H1 (cell line): Measurements from ENCODE around the gene RBCK1. TPM values are rescaled to one million over a fixed set of nuclear protein-coding genes. Genes with fewer than 3 reads are reported as not detected.

Experiments
- CTCF ChIA-PET: fragments of 300-600 bp; sonication (Branson Sonifier 250); formaldehyde crosslinking; loops from one replicate; lab custom pipeline; 2021; ENCODE audit not compliant: partially characterized antibody; lab: Charles Lee
- POLR2A ChIA-PET: fragments of 300-600 bp; sonication (Branson Sonifier 250); formaldehyde crosslinking; loops from one replicate; lab custom pipeline; 2021; ENCODE audit warnings: inconsistent platforms; ENCODE audit not compliant: partially characterized antibody; lab: Charles Lee
- DNase-seq, 2 experiments: peaks; one replicate each; pipeline versions ENCODE4 v3.0.0 to v3.0.0-alpha.2; 2010 to 2022; ENCODE audit warnings: low spot score in 2 of 2, low read depth in 1 of 2, mixed read lengths in 1 of 2
- FAIRE-seq: peaks from 2 replicates; lab custom pipeline; 2011; peaks lifted over from hg19 to GRCh38; lab: Jason Lieb, UNC
- H2AFZ ChIP-seq: 2 replicates; pipeline ENCODE4 v1.8.1; 2012; ENCODE audit warnings: low read length, inconsistent platforms
- H2AK5ac ChIP-seq: 2 replicates; pipeline ENCODE4 v1.6.1; 2013; ENCODE audit warnings: low read depth, low read length
- H2BK120ac ChIP-seq: replicated peaks from 2 replicates; pipeline ENCODE3; 2013; ENCODE audit warnings: low read depth, low read length, inconsistent platforms
- H2BK12ac ChIP-seq: 2 replicates; pipeline ENCODE4 v1.6.1; 2013; ENCODE audit warnings: low read depth, low read length
- H2BK15ac ChIP-seq: 2 replicates; pipeline ENCODE4 v1.6.1; 2013; ENCODE audit warnings: low read length
- H2BK20ac ChIP-seq: 2 replicates; pipeline ENCODE4 v1.6.1; 2013; ENCODE audit warnings: low read length
- H2BK5ac ChIP-seq: 2 replicates; pipeline ENCODE4 v1.6.1; 2013; ENCODE audit warnings: low read depth, low read length
- H3K14ac ChIP-seq: 2 replicates; pipeline ENCODE4 v1.6.1; 2013; ENCODE audit warnings: inconsistent platforms; ENCODE audit not compliant: insufficient read length
- H3K18ac ChIP-seq: 2 replicates; pipeline ENCODE4 v1.6.1; 2013; ENCODE audit warnings: low read length; ENCODE audit errors: extremely low read depth
- H3K23ac ChIP-seq: 2 replicates; pipeline ENCODE4 v1.6.1; 2013; ENCODE audit warnings: inconsistent platforms; ENCODE audit not compliant: insufficient read length
- H3K23me2 ChIP-seq: 2 replicates; pipeline ENCODE4 v1.6.1; 2013; ENCODE audit warnings: low read depth, low read length
- H3K27ac ChIP-seq: 2 replicates; pipeline ENCODE4 v1.6.1; 2011; ENCODE audit warnings: low read depth, low read length, inconsistent platforms
- H3K27me3 ChIP-seq, 4 experiments: replicated peaks in 1 of 4; 1 replicate in 1 of 4; 2 replicates in 3 of 4; pipeline versions ENCODE4 v1.6.1 to v1.8.1; 2011 to 2013; ENCODE audit warnings: low read length in 3 of 4, mild to moderate bottlenecking in 3 of 4, inconsistent platforms in 2 of 4, mixed read lengths in 2 of 4, moderate library complexity in 1 of 4; ENCODE audit not compliant: control insufficient read depth in 3 of 4, insufficient read depth in 3 of 4; ENCODE audit errors: extremely low read depth in 1 of 4
- H3K36me3 ChIP-seq, 4 experiments: 2 replicates each; pipeline versions ENCODE4 v1.6.1 to v1.8.1; 2011 to 2013; ENCODE audit warnings: mild to moderate bottlenecking in 4 of 4, low read length in 3 of 4, moderate library complexity in 2 of 4, control low read depth in 1 of 4, inconsistent platforms in 1 of 4; ENCODE audit not compliant: insufficient read depth in 4 of 4, control insufficient read depth in 2 of 4
- H3K4ac ChIP-seq: replicated peaks from 2 replicates; pipeline ENCODE3; 2013; ENCODE audit warnings: low read length, low read depth, mixed read lengths, inconsistent platforms; ENCODE audit not compliant: insufficient read length
- H3K4me1 ChIP-seq, 4 experiments: replicated peaks in 1 of 4; 1 replicate in 1 of 4; 2 replicates in 3 of 4; pipeline versions ENCODE4 v1.6.1 to v1.8.1; 2011 to 2013; ENCODE audit warnings: low read length in 3 of 4, inconsistent platforms in 2 of 4, mixed read lengths in 1 of 4; ENCODE audit not compliant: insufficient read depth in 4 of 4, control insufficient read depth in 3 of 4
- H3K4me2 ChIP-seq, 2 experiments: 2 replicates each; pipeline versions ENCODE4 v1.6.1 to v1.8.1; 2011 to 2013; ENCODE audit warnings: low read depth in 2 of 2, low read length in 2 of 2, control low read depth in 1 of 2, inconsistent platforms in 1 of 2, mild to moderate bottlenecking in 1 of 2; ENCODE audit not compliant: insufficient read depth in 1 of 2
- H3K4me3 ChIP-seq, 4 experiments: fragments of 200-600, 300-600 bp in 1 of 4; sonication (generic), shearing (Covaris generic), sonication (Bioruptor Twin) in 1 of 4; 2 replicates each; pipeline versions ENCODE4 v1.5.1 to v1.8.1; 2011 to 2016; ENCODE audit warnings: low read length in 4 of 4, low read depth in 3 of 4, control low read depth in 2 of 4, inconsistent platforms in 2 of 4, mild to moderate bottlenecking in 2 of 4, mixed read lengths in 1 of 4, moderate library complexity in 1 of 4; ENCODE audit not compliant: insufficient read depth in 2 of 4; ENCODE audit errors: extremely low read depth in 1 of 4
- H3K56ac ChIP-seq: replicated peaks from 2 replicates; pipeline ENCODE3; 2013; ENCODE audit warnings: low read depth, mild to moderate bottlenecking, mixed read lengths, low read length, inconsistent platforms; ENCODE audit not compliant: insufficient read length
- H3K79me1 ChIP-seq: 2 replicates; pipeline ENCODE4 v1.6.1; 2013; ENCODE audit warnings: low read depth, low read length, control low read depth
- H3K79me2 ChIP-seq, 2 experiments: 2 replicates each; pipeline versions ENCODE4 v1.6.1 to v1.8.1; 2012 to 2013; ENCODE audit warnings: low read length in 2 of 2, mild to moderate bottlenecking in 2 of 2, inconsistent platforms in 1 of 2; ENCODE audit not compliant: insufficient read depth in 2 of 2, control insufficient read depth in 1 of 2
- H3K9ac ChIP-seq, 4 experiments: replicated peaks in 1 of 4; 1 replicate in 1 of 4; 2 replicates in 3 of 4; pipeline versions ENCODE4 v1.6.1 to v1.8.1; 2011 to 2013; ENCODE audit warnings: low read depth in 3 of 4, low read length in 3 of 4, control low read depth in 2 of 4, mild to moderate bottlenecking in 2 of 4, moderate library complexity in 2 of 4, inconsistent platforms in 1 of 4; ENCODE audit errors: extremely low read depth in 1 of 4
- H3K9me3 ChIP-seq, 2 experiments: 2 replicates each; pipeline versions ENCODE4 v1.6.1 to v1.8.1; 2012 to 2013; ENCODE audit warnings: mild to moderate bottlenecking in 2 of 2, moderate library complexity in 2 of 2, control low read depth in 1 of 2, inconsistent platforms in 1 of 2, low read depth in 1 of 2, low read length in 1 of 2, mixed read lengths in 1 of 2; ENCODE audit not compliant: insufficient read depth in 2 of 2
- H4K20me1 ChIP-seq, 2 experiments: replicated peaks in 1 of 2; 2 replicates each; pipeline versions ENCODE3 to v1.8.1; 2011 to 2013; ENCODE audit warnings: inconsistent platforms in 2 of 2, low read length in 2 of 2, mild to moderate bottlenecking in 1 of 2; ENCODE audit not compliant: insufficient read depth in 2 of 2, control insufficient read depth in 1 of 2
- H4K5ac ChIP-seq: 2 replicates; pipeline ENCODE4 v1.6.1; 2013; ENCODE audit warnings: low read length, low read depth, mixed read lengths, inconsistent platforms; ENCODE audit not compliant: insufficient read length
- H4K8ac ChIP-seq: 2 replicates; pipeline ENCODE4 v1.8.0; 2013; ENCODE audit warnings: mild to moderate bottlenecking, moderate library complexity, low read length, inconsistent platforms; ENCODE audit not compliant: insufficient read depth; ENCODE audit errors: extremely low read depth
- H4K91ac ChIP-seq: replicated peaks from 2 replicates; pipeline ENCODE3; 2013; ENCODE audit warnings: low read length, mixed read lengths, inconsistent platforms; ENCODE audit not compliant: insufficient read length
- POLR2AphosphoS5 ChIP-seq: IDR thresholded peaks from 2 replicates; pipeline ENCODE4 v1.6.1; 2011; ENCODE audit warnings: low read depth, low read length
- WGBS, 2 experiments: shearing (Covaris generic) in 1 of 2; methylation state at CpG; one replicate each; pipeline versions ENCODE4 v1.1.6 to v1.1.7; 2013 to 2015; ENCODE audit warnings: low lambda C conversion rate in 2 of 2, mixed read lengths in 2 of 2, inconsistent platforms in 1 of 2, low coverage in 1 of 2, missing lambda C conversion rate in 1 of 2; ENCODE audit not compliant: insufficient replicate concordance in 2 of 2, insufficient coverage in 1 of 2, insufficient read length in 1 of 2; ENCODE audit errors: extremely low coverage in 1 of 2, missing lambda C conversion rate in 1 of 2; 5-methylcytosine and 5-hydroxymethylcytosine counted together
- polyA plus RNA-seq, 7 experiments: library from polyadenylated mRNA; depleted of rRNA in 3 of 7; stranded (reverse) in 5 of 7; unstranded in 2 of 7; fragments of >200 nt in 5 of 7; fragments of 200-250 nt in 2 of 7; gene quantifications; 1 replicate in 5 of 7; 2 replicates in 1 of 7; 4 replicates in 1 of 7; pipeline versions ENCODE4 v1.2.1 to v1.2.3, GENCODE V29; 2011 to 2013; ENCODE audit warnings: missing spikeins in 2 of 7, mixed read lengths in 2 of 7
- total RNA-seq: library from RNA; stranded (reverse); fragmentation: NEBNext Ultra II Directional; extraction: Animal tissue kit (Norgen Biotek cat#: 25700); gene quantifications from 2 replicates; pipeline ENCODE4 v1.2.1, GENCODE V29; 2021

The RBCK1 gene
- total and polyA plus RNA-seq, 2 of the 8 experiments (the other 6 are each of a cell fraction or from before 2014, with no cell fraction given) = 43.1 to 54.7 TPM

- peaks cover 0 to 5% (median 0%) of the 10 kb centered on the region in 4 experiments; a peak in 2 of 7 replicates for H3K4me1 ChIP-seq
- CTCF ChIA-PET = interaction anchor here (0.6 to 4.4 kb wide), 5 partner anchors 11 to 111 kb away, joined by 3 to 28 read pairs (median 4); partner anchors contain the start of gene NRSN2
- H3K23ac ChIP-seq = no peak overlapping the region
- H3K79me1 ChIP-seq = no peaks in the 10 kb centered on the region
- no peaks in the 10 kb centered on the region for H4K20me1 ChIP-seq
- H3K4ac ChIP-seq = no peak overlapping the region
- H3K4me3 ChIP-seq = no peak overlapping the region
- no peak overlapping the region for H2BK20ac ChIP-seq
- H4K5ac ChIP-seq = no peak overlapping the region
- no peak overlapping the region for H3K27ac ChIP-seq
- no peak overlapping the region for H2AK5ac ChIP-seq
- no peaks in the 10 kb centered on the region; a peak in 1 of 4 replicates for H3K79me2 ChIP-seq
- H2BK15ac ChIP-seq = no peak overlapping the region
- no peaks in the 10 kb centered on the region; a peak in 1 of 8 replicates for H3K36me3 ChIP-seq
- H3K4me2 ChIP-seq = no peak overlapping the region
- no peak overlapping the region for H2BK12ac ChIP-seq
- no peak overlapping the region for H4K91ac ChIP-seq
- WGBS, 2 experiments = 78% methylated on average over 8 of the region's 8 CpGs; no CpG with 5 or more reads in 1 of the 2 experiments
- H4K8ac ChIP-seq = no peak overlapping the region; the same call in 1 of the 2 replicates
- H2BK120ac ChIP-seq = no peak overlapping the region
- H3K9ac ChIP-seq = no peak overlapping the region
- POLR2A ChIA-PET = interaction anchor here (1.1 to 14.7 kb wide), 2 partner anchors 14 to 20 kb away, joined by 3 to 172 read pairs; partner anchors contain the start of gene TRIB3
- H3K27me3 ChIP-seq = no peaks in the 10 kb centered on the region; a peak in 1 of 7 replicates
- no peak for TF ChIP-seq POLR2AphosphoS5
- H3K14ac ChIP-seq = no peak overlapping the region
- no peaks in the 10 kb centered on the region for H3K23me2 ChIP-seq
- no peak for DNase-seq
- H2AFZ ChIP-seq = no peak overlapping the region
- no peak for FAIRE-seq
- no peak overlapping the region for H3K18ac ChIP-seq
- no peak overlapping the region for H3K56ac ChIP-seq
- H2BK5ac ChIP-seq = no peak overlapping the region
- H3K9me3 ChIP-seq = no peaks in the 10 kb centered on the region
These were observed 40.6 kb upstream of the RBCK1 start for GRCh38 chr20:367486-367887.
